ENCODE results near the gene PAX2.

The PAX2 gene

GRCh38 chr10:100878291-100878910 lies 133.0 kb downstream of the PAX2 start:
- DNase-seq (ENCODE audit: low spot score), result peak; percentile 73

Measured in putamen (tissue), 1 donor.